ENCODE results near the gene GRIN1.

The GRIN1 gene

GRCh38 chr9:137205126-137206069, 66.4 kb downstream of the GRIN1 start, which contains the start of the genes NDOR1 and TMEM203:
TSS of gene NDOR1 (plus strand) at chr9:137205700. CDS start at chr9:137205778, 78 bp downstream.
TSS of gene TMEM203 (minus strand) at chr9:137205648. CDS start at chr9:137205414, 234 bp downstream.
- Histone ChIP-seq H3K79me2 (ENCODE audit: insufficient read depth, low read length) (peaks cover 60% of the 10 kb centered on the region), H3K4me1 (ENCODE audit: insufficient read depth, low read length, poor library complexity, severe bottlenecking) (peaks cover 34% of the 10 kb centered on the region), H4K20me1 (ENCODE audit: insufficient read depth, low read length, poor library complexity, severe bottlenecking) (peaks cover 23% of the 10 kb centered on the region), H2AFZ (ENCODE audit: low read length) (peak within 1 kb of the TSS; percentile 43; the same call in 1 of the 2 replicates), H3K9me2 (replicated peaks; ENCODE audit: low read depth, low read length) (no peaks in the 10 kb centered on the region), H3K27me3 (ENCODE audit: insufficient read depth, low read length, poor library complexity, severe bottlenecking) (no peaks in the 10 kb centered on the region), H3K9ac (ENCODE audit: low read depth, low read length, poor library complexity, severe bottlenecking) (peak within 1 kb of the TSS; percentile 98), H3F3A (ENCODE audit: low read depth) (no peaks in the 10 kb centered on the region), H3K9me3 (ENCODE audit: insufficient read depth, low read depth, low read length) (no peaks in the 10 kb centered on the region), H3K36me3 (ENCODE audit: insufficient read depth, low read length) (no peaks in the 10 kb centered on the region), H3K4me2 (ENCODE audit: low read depth, low read length, poor library complexity, severe bottlenecking) (peak within 1 kb of the TSS; percentile 92), H3K4me3 (ENCODE audit: low read length, poor library complexity, severe bottlenecking) (peak within 1 kb of the TSS; percentile 99)
- no peak for TF ChIP-seq EZH2phosphoT487 (IDR thresholded peaks at IDR 0.05; ENCODE audit: borderline replicate concordance)
- TF ChIP-seq CTCF (conservative IDR thresholded peaks at IDR 0.05; ENCODE audit: low read length) = no peak

- Histone ChIP-seq H3K4me2 (ENCODE audit: low read depth, low read length, poor library complexity, severe bottlenecking) (peak overlapping the region; percentile 92), H2AFZ (ENCODE audit: low read length) (no peak overlapping the region), H3K36me3 (ENCODE audit: insufficient read depth, low read length) (no peaks in the 10 kb centered on the region), H3K9me3 (ENCODE audit: insufficient read depth, low read depth, low read length) (no peaks in the 10 kb centered on the region), H3K4me3 (ENCODE audit: low read length, poor library complexity, severe bottlenecking) (peak overlapping the region; percentile 99), H3K4me1 (ENCODE audit: insufficient read depth, low read length, poor library complexity, severe bottlenecking) (peaks cover 30% of the 10 kb centered on the region), H3F3A (ENCODE audit: low read depth) (no peaks in the 10 kb centered on the region), H3K27me3 (ENCODE audit: insufficient read depth, low read length, poor library complexity, severe bottlenecking) (no peaks in the 10 kb centered on the region), H4K20me1 (ENCODE audit: insufficient read depth, low read length, poor library complexity, severe bottlenecking) (peaks cover 23% of the 10 kb centered on the region), H3K9me2 (replicated peaks; ENCODE audit: low read depth, low read length) (no peaks in the 10 kb centered on the region), H3K9ac (ENCODE audit: low read depth, low read length, poor library complexity, severe bottlenecking) (peak overlapping the region; percentile 98), H3K79me2 (ENCODE audit: insufficient read depth, low read length) (peaks cover 54% of the 10 kb centered on the region)
- TF ChIP-seq CTCF (conservative IDR thresholded peaks at IDR 0.05; ENCODE audit: low read length) (no peak), EZH2phosphoT487 (IDR thresholded peaks at IDR 0.05; ENCODE audit: borderline replicate concordance) (no peak)
These were observed 67.6 kb downstream of the GRIN1 start for GRCh38 chr9:137206602-137207001.

- Histone ChIP-seq H3K4me3 (ENCODE audit: low read length, poor library complexity, severe bottlenecking) (no peak overlapping the region), H2AFZ (ENCODE audit: low read length) (no peak overlapping the region), H3K9me3 (ENCODE audit: insufficient read depth, low read depth, low read length) (no peaks in the 10 kb centered on the region), H3K9ac (ENCODE audit: low read depth, low read length, poor library complexity, severe bottlenecking) (no peak overlapping the region), H3F3A (ENCODE audit: low read depth) (no peaks in the 10 kb centered on the region), H3K36me3 (ENCODE audit: insufficient read depth, low read length) (no peaks in the 10 kb centered on the region), H3K4me1 (ENCODE audit: insufficient read depth, low read length, poor library complexity, severe bottlenecking) (peaks cover 11% of the 10 kb centered on the region), H3K79me2 (ENCODE audit: insufficient read depth, low read length) (peaks cover 15% of the 10 kb centered on the region), H4K20me1 (ENCODE audit: insufficient read depth, low read length, poor library complexity, severe bottlenecking) (peaks cover 5% of the 10 kb centered on the region), H3K4me2 (ENCODE audit: low read depth, low read length, poor library complexity, severe bottlenecking) (no peak overlapping the region), H3K27me3 (ENCODE audit: insufficient read depth, low read length, poor library complexity, severe bottlenecking) (no peaks in the 10 kb centered on the region), H3K9me2 (replicated peaks; ENCODE audit: low read depth, low read length) (no peaks in the 10 kb centered on the region)
- TF ChIP-seq CTCF (conservative IDR thresholded peaks at IDR 0.05; ENCODE audit: low read length) (no peak), EZH2phosphoT487 (IDR thresholded peaks at IDR 0.05; ENCODE audit: borderline replicate concordance) (no peak)
These were observed 72.6 kb downstream of the GRIN1 start for GRCh38 chr9:137211532-137211931.
